HG03342 (cell line): ENCODE results near the gene TRPC4AP.
"Not testable (repeated sequence)": the region's sequence is repeated elsewhere in the genome, so short reads cannot be mapped to it uniquely, and the experiment has no call there.

Source experiments
- ATAC-seq: cut with Tn5 transposase; IDR thresholded peaks from one replicate; pipeline ENCODE4 v1.9.1; 2021; ENCODE audit warnings: mild to moderate bottlenecking, moderate library complexity; ENCODE audit not compliant: unreplicated experiment

TRPC4AP gene

GRCh38 chr20:35092524-35093266, at the start of gene TRPC4AP:
Gene TRPC4AP, minus strand, starts transcription at chr20:35092807. Its CDS starts 26 bp downstream, at chr20:35092781.
- peak; percentile 89 for ATAC-seq

- no peak for ATAC-seq
These were observed 43.4 kb upstream of the TRPC4AP start for GRCh38 chr20:35135867-35136586.

GRCh38 chr20:35134880-35135279, 42.3 kb upstream of the TRPC4AP start:
- no peak for ATAC-seq

GRCh38 chr20:35134472-35134871, 41.9 kb upstream of the TRPC4AP start:
- ATAC-seq = no peak

DNA sequence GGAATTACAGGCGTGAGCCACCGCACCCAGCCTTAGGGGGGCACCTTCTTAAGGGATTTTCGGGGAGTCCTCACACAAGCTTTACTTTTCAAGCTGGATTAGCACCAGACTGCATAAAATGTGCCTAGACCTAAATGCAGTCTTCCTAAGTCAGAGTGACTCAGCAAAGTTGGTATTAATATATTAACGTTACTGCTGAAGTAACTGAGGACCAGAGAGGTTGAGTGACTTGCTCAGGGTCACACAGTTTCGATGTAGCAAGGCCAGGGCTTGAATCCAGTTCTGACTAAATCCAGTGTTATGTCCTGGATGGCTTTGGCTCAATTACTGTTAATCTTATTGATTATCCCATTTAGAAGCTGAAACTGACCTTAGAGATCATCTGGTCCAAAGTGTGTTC, 41.1 kb upstream of the TRPC4AP start:
- no peak for ATAC-seq

GRCh38 chr20:35133031-35133430, 40.4 kb upstream of the TRPC4AP start:
- ATAC-seq = no peak

- ATAC-seq = no peak
These were observed 39.3 kb upstream of the TRPC4AP start for GRCh38 chr20:35131934-35132333.

- ATAC-seq = no peak
These were observed 37.1 kb upstream of the TRPC4AP start for GRCh38 chr20:35129647-35130069.

GRCh38 chr20:35125753-35126152, 33.1 kb upstream of the TRPC4AP start:
- no peak for ATAC-seq

GRCh38 chr20:35122756-35123405, 30.3 kb upstream of the TRPC4AP start:
- no peak for ATAC-seq

DNA sequence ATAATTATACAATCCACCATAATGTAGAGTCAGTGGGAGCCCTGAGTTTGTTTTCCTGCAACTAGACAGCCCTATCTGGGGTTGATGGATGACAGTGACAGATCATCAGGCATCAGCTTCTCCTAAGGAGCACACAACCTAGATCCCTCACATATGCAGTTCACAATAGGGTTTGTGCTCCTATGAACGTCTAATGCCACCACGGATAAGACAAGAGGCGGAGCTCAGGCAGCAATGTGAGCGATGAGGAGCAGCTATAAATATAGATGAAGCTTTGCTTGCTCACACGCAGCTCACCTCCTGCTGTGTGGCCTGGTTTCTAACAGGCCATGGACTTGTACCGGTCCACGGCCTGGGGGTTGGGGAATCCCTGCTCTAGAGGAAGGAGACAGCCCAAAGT, 28.6 kb upstream of the TRPC4AP start:
- no peak for ATAC-seq

- no peak for ATAC-seq
These were observed 27.6 kb upstream of the TRPC4AP start for GRCh38 chr20:35120012-35120701.

DNA sequence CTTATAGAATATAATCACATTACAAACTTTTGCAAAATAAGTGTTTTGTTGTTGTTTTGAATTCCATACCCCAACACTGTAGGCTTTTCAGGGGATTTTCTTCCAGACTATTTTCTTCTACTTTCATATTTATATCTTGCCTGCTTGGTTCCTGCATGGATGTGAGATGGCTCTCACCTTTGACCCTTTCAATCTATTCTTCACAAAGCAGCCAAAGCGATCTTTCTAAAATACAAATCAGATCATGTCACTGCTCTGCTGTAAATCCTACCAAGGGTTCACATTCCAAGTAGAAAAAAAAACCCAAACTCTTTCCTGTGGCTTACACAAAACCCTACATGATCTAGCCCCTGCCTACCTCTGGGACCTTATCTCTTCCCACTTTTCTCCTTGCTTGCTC, 25.0 kb upstream of the TRPC4AP start:
- ATAC-seq = no peak

DNA sequence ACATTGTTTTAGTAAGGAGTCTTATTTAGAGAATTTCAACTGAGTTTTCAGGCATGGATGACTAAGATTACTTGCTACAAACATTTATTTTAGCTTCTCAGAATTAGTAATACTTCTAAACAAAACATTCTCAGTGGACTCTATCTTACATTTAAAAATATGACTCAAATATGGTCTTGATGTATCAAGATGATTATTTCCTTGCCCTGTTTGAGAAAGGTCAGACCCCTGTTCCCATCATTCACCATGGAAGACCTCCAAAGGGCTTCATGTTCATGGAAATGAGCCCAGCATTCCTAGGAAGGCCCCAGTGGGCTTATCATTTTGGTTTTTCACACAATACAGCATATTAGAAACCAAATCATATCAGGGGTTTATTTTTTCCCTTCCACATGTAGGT, 24.6 kb upstream of the TRPC4AP start:
- ATAC-seq = no peak

GRCh38 chr20:35116258-35116657, 23.7 kb upstream of the TRPC4AP start:
- no peak for ATAC-seq

DNA sequence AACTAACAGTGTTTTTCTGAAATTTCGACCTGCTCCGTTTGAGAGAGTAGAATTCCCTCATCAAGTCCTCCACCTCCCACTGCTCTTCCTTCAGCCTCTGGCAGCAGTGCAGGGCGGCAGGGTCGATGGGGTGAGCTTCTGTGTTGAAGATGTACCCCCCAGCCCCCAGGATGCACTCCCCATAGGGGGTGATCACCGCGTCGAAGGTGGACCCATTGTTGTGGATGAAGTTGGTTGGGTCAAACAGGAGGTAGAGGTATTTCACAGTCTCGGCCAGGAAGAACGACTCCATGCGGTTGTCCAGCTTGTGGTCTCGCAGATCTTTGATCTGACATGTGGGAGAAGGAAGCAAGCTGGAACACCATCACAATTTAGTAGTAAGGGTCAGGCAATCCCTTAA, 23.0 kb upstream of the TRPC4AP start:
- no peak for ATAC-seq

GRCh38 chr20:35112276-35112675, 19.7 kb upstream of the TRPC4AP start:
- ATAC-seq = not testable (repeated sequence)

- no peak for ATAC-seq
These were observed 18.7 kb upstream of the TRPC4AP start for GRCh38 chr20:35111141-35111888.

DNA sequence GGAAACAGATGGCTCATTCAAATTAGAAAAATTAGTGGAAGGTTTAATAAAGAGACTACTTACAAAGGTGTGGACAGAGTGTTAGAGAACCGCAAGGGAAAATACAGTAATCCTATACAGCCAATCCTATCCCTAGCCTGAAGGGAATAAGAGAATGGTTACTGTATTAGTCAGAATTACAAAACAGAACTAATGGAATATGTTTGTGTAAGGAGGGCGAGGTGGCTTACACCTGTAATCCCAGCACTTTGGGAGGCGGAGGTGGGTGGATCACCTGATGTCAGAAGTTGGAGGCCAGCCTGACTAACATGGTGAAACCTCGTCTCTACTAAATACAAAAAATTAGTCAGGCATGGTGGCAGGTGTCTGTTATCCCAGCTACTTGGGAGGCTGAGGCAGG, 16.3 kb upstream of the TRPC4AP start:
- ATAC-seq = no peak

GRCh38 chr20:35106827-35107380, 14.3 kb upstream of the TRPC4AP start:
- no peak for ATAC-seq
